Sigmoid colon (tissue), 7 donors: ENCODE results near the gene MOB2. TPM values are rescaled to one million over a fixed set of nuclear protein-coding genes. Genes with fewer than 3 reads are reported as not detected.

Source experiments
- DNase-seq: peaks from one replicate; pipeline ENCODE4 v3.0.0-alpha.2; 2019
- H3K27ac ChIP-seq, 4 donors: fragments of 200-600 bp; sonication (generic); one replicate each; pipeline ENCODE4 v1.5.1; 2016 to 2019; ENCODE audit warnings: mild to moderate bottlenecking in 1 of 4
- H3K27me3 ChIP-seq, 3 donors: fragments of 200-600 bp; sonication (generic); one replicate each; pipeline ENCODE4 v1.5.1; 2019; ENCODE audit warnings: mild to moderate bottlenecking in 1 of 3
- H3K36me3 ChIP-seq, 4 donors: fragments of 200-600 bp; sonication (generic); one replicate each; pipeline ENCODE4 v1.5.1; 2016 to 2019
- H3K4me1 ChIP-seq, 4 donors: fragments of 200-600 bp; sonication (generic); one replicate each; pipeline ENCODE4 v1.5.1; 2017 to 2019
- H3K4me3 ChIP-seq, 4 donors: fragments of 200-600 bp; sonication (generic); one replicate each; pipeline ENCODE4 v1.5.1; 2017 to 2019; ENCODE audit warnings: mild to moderate bottlenecking in 2 of 4, moderate library complexity in 1 of 4
- H3K9me3 ChIP-seq, 4 donors: fragments of 200-600 bp in 3 of 4; sonication (generic) in 3 of 4; one replicate each; pipeline versions ENCODE4 v1.5.1 to v1.6.1; 2013 to 2019
- EP300 ChIP-seq, 4 donors: sonication (generic); formaldehyde crosslinking; IDR thresholded peaks; one replicate each; pipeline ENCODE4 v1.6.1; 2017; ENCODE audit warnings: antibody characterized with exemption in 4 of 4
- POLR2A ChIP-seq, 2 donors: fragments of 450-650 bp; IDR thresholded peaks; one replicate each; pipeline ENCODE4 v1.6.1; 2016; ENCODE audit warnings: antibody characterized with exemption in 2 of 2, mild to moderate bottlenecking in 2 of 2, moderate library complexity in 2 of 2
- POLR2AphosphoS5 ChIP-seq, 4 donors: sonication (generic); formaldehyde crosslinking; IDR thresholded peaks; one replicate each; pipeline ENCODE4 v1.6.1; 2017; ENCODE audit warnings: antibody characterized with exemption in 4 of 4
- WGBS, 2 donors: extraction: QIAGEN DNeasy Blood & Tissue Kit; methylation state at CpG; one replicate each; pipeline ENCODE4 v1.1.7; 2013; 5-methylcytosine and 5-hydroxymethylcytosine counted together
- intact Hi-C: fragments of 100-400 bp; cut with DNase I; formaldehyde crosslinking; loops from one replicate; pipeline ENCODE4 v1.15.1; 2023
- polyA plus RNA-seq, 3 donors: library from polyadenylated mRNA; stranded (reverse); fragments of 200-250 nt; gene quantifications; one replicate each; pipeline ENCODE4 v1.2.3, GENCODE V29; 2013
- total RNA-seq, 4 donors: library from RNA; depleted of rRNA; stranded (reverse); fragments of >200 nt; gene quantifications; one replicate each; pipeline ENCODE4 v1.1.0, GENCODE V29; 2016
- TF ChIP-seq, protein P1 (sequence below), 4 experiments: fragments of 450-650 bp in 3 of 4; fragments of 200-600 bp in 1 of 4; IDR thresholded peaks; one replicate each; pipeline ENCODE4 v1.5.1; 2016 to 2019; ENCODE audit warnings: antibody characterized with exemption in 4 of 4, mild to moderate bottlenecking in 3 of 4, moderate library complexity in 2 of 4
- donor health status: healthy with polysubstance abuse.
- donor health status: Bipolar disorder and iron deficiency.
- donor health status: healthy.

Gene MOB2
- total and polyA plus RNA-seq, 7 donors = 46.2 to 88.9 (median 68.6) TPM

GRCh38 chr11:1457326-1457680 is 29.3 kb downstream of the MOB2 start:
- Histone ChIP-seq H3K36me3 (no peaks in the 10 kb centered on the region), H3K27me3 (no peaks in the 10 kb centered on the region), H3K27ac (peak overlapping the region in 1 of 4 donors; percentile 93), H3K9me3 (no peaks in the 10 kb centered on the region), H3K4me1 (peaks cover 0 to 58% (median 50%) of the 10 kb centered on the region in 4 donors), H3K4me3 (no peak overlapping the region)
- WGBS, 2 donors = 77 to 85% methylated on average over 13 of the region's 13 CpGs
- no peak for DNase-seq
- no peak for TF ChIP-seq POLR2AphosphoS5 (IDR thresholded peaks at IDR 0.05)
- no peak for TF ChIP-seq POLR2A (IDR thresholded peaks at IDR 0.05)
- no peak for TF ChIP-seq EP300 (IDR thresholded peaks at IDR 0.05)
- TF ChIP-seq, protein P1, sequence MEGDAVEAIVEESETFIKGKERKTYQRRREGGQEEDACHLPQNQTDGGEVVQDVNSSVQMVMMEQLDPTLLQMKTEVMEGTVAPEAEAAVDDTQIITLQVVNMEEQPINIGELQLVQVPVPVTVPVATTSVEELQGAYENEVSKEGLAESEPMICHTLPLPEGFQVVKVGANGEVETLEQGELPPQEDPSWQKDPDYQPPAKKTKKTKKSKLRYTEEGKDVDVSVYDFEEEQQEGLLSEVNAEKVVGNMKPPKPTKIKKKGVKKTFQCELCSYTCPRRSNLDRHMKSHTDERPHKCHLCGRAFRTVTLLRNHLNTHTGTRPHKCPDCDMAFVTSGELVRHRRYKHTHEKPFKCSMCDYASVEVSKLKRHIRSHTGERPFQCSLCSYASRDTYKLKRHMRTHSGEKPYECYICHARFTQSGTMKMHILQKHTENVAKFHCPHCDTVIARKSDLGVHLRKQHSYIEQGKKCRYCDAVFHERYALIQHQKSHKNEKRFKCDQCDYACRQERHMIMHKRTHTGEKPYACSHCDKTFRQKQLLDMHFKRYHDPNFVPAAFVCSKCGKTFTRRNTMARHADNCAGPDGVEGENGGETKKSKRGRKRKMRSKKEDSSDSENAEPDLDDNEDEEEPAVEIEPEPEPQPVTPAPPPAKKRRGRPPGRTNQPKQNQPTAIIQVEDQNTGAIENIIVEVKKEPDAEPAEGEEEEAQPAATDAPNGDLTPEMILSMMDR (IDR thresholded peaks at IDR 0.05) = no peak
- intact Hi-C loops = loop anchor here (5.0 kb wide), 1 partner anchor 115 kb away; the partner anchor contains the start of gene DUSP8

- no peak for DNase-seq
- H3K4me3 ChIP-seq = no peak overlapping the region
Measured at GRCh38 chr11:1456596-1457325, 29.8 kb downstream of the MOB2 start.

GRCh38 chr11:1456176-1456575 is 30.4 kb downstream of the MOB2 start:
- Histone ChIP-seq H3K4me1 (peaks cover 0 to 47% (median 39%) of the 10 kb centered on the region in 4 donors), H3K27ac (no peak overlapping the region), H3K36me3 (no peaks in the 10 kb centered on the region), H3K9me3 (no peaks in the 10 kb centered on the region), H3K4me3 (no peak overlapping the region), H3K27me3 (no peaks in the 10 kb centered on the region)
- WGBS, 2 donors = 26 to 73% methylated on average over 22 of the region's 22 CpGs
- intact Hi-C loops = loop anchor here (5.0 kb wide), 1 partner anchor 116 kb away; the partner anchor contains the start of gene DUSP8
- DNase-seq = no peak
- TF ChIP-seq POLR2AphosphoS5 (IDR thresholded peaks at IDR 0.05) (no peak), POLR2A (IDR thresholded peaks at IDR 0.05) (no peak), EP300 (IDR thresholded peaks at IDR 0.05) (no peak)
- TF ChIP-seq, protein P1 (IDR thresholded peaks at IDR 0.05) = no peak

More at GRCh38 chr11:1456596-1457325, 29.8 kb downstream of the MOB2 start:
- Histone ChIP-seq H3K27me3 (no peaks in the 10 kb centered on the region), H3K4me1 (peaks cover 0 to 53% (median 45%) of the 10 kb centered on the region in 4 donors), H3K36me3 (no peaks in the 10 kb centered on the region), H3K27ac (no peak overlapping the region), H3K9me3 (no peaks in the 10 kb centered on the region)
- WGBS, 2 donors = 57 to 87% methylated on average over 44 of the region's 44 CpGs
- intact Hi-C loops = loop anchor here (5.0 kb wide), 1 partner anchor 116 kb away; the partner anchor contains the start of gene DUSP8
- TF ChIP-seq EP300 (IDR thresholded peaks at IDR 0.05) (no peak), POLR2A (IDR thresholded peaks at IDR 0.05) (no peak), POLR2AphosphoS5 (IDR thresholded peaks at IDR 0.05) (no peak)
- TF ChIP-seq, protein P1 (IDR thresholded peaks at IDR 0.05) = no peak

DNA sequence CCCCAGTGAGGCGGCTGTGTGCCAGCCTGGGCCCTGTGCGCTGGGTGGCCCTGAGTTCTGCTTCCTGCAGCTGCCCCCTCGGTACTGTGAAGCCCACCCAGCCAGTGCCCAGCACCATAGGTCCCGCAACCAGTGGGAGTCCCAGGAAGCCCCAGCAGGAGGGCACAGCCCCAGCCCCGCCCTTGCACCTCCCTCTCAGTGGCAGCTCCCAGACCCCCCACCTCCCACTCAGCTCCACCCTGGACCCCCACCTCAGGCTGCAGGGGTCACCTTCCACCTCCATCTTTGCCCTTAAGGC is 30.9 kb downstream of the MOB2 start:
- no peak overlapping the region for H3K27ac ChIP-seq
- intact Hi-C loops = loop anchor here (5.0 kb wide), 1 partner anchor 117 kb away; the partner anchor contains the start of gene DUSP8
- H3K27me3 ChIP-seq = no peaks in the 10 kb centered on the region
- TF ChIP-seq POLR2AphosphoS5 (IDR thresholded peaks at IDR 0.05) (no peak), EP300 (IDR thresholded peaks at IDR 0.05) (no peak), POLR2A (IDR thresholded peaks at IDR 0.05) (no peak)
- TF ChIP-seq, protein P1 (IDR thresholded peaks at IDR 0.05) = no peak
- H3K9me3 ChIP-seq = no peaks in the 10 kb centered on the region
- no peak for DNase-seq
- 59 to 79% methylated on average over 5 of the region's 5 CpGs for WGBS, 2 donors
- H3K4me1 ChIP-seq = peaks cover 0 to 42% (median 35%) of the 10 kb centered on the region in 4 donors
- H3K4me3 ChIP-seq = no peak overlapping the region
- no peaks in the 10 kb centered on the region for H3K36me3 ChIP-seq
